ENCODE data around the gene GGNBP2.

DNA sequence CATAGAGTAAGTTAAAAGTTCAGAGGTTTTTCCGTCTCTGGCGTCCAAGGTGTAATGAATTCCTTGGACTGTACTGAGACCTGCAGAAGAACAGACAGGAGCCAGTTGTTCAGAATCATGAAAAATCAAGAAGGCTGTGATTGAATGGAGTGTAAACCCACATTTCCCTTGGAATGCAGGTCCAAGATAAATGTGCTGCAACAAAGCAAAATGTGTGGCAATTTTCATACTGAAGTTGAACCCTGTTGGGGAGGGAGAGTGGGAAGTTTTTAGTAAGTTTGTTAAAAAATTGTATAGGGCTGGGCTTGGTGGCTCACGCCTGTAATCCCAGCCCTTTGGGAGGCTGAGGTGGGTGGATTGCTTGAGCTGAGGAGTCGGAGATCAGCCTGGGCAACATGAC, 21.4 kb downstream of the GGNBP2 start:
- TF ChIP-seq GATA1 (IDR thresholded peaks at IDR 0.05; ENCODE audit: low read depth, low read length) (no peak), POLR2A (IDR thresholded peaks at IDR 0.05; ENCODE audit: low read length) (no peak)

Measured in erythroblast (primary cell).